HG03196 (cell line): ENCODE data around the gene PPP6R3.

Experiments used
- ATAC-seq: cut with Tn5 transposase; IDR thresholded peaks from one replicate; pipeline ENCODE4 v1.9.1; 2021; ENCODE audit not compliant: unreplicated experiment

The PPP6R3 gene, protein sequence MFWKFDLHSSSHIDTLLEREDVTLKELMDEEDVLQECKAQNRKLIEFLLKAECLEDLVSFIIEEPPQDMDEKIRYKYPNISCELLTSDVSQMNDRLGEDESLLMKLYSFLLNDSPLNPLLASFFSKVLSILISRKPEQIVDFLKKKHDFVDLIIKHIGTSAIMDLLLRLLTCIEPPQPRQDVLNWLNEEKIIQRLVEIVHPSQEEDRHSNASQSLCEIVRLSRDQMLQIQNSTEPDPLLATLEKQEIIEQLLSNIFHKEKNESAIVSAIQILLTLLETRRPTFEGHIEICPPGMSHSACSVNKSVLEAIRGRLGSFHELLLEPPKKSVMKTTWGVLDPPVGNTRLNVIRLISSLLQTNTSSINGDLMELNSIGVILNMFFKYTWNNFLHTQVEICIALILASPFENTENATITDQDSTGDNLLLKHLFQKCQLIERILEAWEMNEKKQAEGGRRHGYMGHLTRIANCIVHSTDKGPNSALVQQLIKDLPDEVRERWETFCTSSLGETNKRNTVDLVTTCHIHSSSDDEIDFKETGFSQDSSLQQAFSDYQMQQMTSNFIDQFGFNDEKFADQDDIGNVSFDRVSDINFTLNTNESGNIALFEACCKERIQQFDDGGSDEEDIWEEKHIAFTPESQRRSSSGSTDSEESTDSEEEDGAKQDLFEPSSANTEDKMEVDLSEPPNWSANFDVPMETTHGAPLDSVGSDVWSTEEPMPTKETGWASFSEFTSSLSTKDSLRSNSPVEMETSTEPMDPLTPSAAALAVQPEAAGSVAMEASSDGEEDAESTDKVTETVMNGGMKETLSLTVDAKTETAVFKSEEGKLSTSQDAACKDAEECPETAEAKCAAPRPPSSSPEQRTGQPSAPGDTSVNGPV

DNA sequence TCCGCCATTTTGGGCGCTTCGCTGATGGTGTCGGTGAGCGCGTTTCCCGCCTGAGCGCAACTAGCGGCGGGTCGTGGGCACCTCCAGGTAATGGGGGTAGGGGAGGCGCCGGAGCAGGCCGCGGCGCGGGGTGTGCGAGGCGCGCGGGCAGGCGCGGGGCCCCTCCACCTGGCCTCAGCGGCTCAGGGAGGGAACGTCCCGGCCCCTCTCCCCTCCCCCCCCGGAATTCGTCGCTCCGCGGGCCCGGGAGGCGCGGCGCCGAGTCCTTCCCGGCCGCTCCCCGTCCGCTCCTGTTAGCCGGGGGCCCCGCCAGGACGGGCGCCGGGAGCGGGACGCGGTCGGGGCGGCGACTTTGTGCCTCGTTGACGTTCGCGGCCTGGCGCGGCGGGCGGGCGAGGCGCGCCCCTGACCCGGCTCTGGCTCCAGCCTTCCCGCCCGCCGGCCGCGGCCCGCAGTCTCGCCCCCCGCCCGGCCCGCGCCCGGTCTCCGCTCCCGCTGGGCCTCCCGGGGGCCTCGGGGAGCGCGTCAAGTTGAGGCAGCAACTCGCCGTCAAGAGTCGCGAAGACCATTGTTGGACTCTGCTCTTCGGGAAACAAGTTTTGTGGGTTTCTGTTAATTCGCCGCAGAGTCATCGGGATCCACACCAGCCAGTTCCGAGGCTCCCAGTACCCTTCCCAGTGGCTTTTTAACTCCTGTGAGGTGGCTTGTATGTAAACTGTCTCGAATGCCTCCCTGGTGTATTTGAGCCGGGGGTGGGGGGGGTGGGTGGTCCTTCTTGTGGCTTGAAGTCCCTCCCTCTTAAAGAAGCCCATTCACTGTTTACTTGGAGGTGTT is at the start of gene PPP6R3:
Gene PPP6R3, plus strand, starts transcription at position 12 of the 834 bp plus-strand sequence. CDS start 76,913 bp downstream, outside the sequence.
- ATAC-seq: peak; percentile 11

DNA sequence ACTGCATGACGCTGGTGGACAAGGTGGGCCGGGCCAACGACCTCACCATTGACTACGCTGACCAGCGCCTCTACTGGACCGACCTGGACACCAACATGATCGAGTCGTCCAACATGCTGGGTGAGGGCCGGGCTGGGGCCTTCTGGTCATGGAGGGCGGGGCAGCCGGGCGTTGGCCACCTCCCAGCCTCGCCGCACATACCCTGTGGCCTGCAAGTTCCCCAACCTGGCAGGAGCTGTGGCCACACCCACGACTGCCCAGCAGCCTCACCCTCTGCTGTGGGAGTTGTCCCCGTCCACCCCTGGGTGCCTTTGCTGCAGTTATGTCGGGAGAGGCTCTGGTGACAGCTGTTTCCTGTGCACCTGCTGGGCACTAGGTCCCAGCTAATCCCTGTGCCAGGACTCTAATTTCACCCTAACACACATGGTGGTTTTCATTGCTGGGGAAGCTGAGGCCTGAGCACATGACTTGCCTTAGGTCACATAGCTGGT is 49.0 kb upstream of the PPP6R3 start:
- ATAC-seq: no peak

DNA sequence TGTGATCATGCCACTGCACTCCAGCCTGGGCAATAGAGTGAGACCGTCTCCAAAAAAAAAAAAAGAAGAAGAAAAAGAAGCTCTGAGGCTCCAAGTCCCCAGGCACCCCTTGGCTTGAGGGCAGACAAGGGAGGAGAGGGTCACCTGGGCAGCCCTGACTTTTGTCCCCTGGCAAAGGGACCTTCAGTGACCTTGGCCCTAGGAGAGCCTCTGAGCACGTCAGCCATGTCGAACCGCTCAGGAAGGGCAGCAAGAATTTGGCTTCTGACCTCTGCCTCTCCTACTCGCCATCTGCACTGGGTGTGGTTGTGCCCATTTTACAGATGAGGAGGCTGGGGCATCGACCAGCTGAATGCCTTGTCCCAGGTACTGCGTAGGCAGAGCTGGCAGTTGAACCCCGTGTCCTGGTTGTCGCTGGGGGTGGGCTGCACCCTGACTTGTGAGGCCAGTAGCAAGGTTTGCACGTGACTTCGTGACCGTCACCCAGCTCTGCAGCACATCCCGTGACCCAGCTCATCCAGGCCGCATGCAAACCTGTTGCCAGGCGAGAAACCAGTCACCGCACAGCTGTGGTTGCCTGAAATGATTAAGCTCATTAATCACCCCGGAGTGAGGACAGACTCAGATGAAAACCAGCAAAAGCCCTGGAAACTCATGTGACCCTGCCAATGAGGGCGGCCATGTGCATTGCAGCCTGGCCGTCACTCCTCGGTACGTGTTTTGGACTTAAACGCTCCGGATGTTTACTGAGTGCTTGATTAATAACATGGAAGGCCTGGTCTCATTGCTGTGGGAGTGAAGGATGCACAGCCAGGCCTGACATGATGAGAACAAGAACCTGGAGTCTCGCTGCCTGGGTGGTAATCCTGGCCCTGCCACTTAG is 47.7 kb upstream of the PPP6R3 start:
- ATAC-seq: no peak

DNA sequence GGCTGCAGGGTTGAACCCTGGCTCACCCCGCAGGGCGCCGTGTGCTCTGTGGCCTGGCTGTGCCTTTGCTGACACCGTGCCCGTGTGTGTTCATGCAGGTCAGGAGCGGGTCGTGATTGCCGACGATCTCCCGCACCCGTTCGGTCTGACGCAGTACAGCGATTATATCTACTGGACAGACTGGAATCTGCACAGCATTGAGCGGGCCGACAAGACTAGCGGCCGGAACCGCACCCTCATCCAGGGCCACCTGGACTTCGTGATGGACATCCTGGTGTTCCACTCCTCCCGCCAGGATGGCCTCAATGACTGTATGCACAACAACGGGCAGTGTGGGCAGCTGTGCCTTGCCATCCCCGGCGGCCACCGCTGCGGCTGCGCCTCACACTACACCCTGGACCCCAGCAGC is 47.0 kb upstream of the PPP6R3 start:
- ATAC-seq: no peak

DNA sequence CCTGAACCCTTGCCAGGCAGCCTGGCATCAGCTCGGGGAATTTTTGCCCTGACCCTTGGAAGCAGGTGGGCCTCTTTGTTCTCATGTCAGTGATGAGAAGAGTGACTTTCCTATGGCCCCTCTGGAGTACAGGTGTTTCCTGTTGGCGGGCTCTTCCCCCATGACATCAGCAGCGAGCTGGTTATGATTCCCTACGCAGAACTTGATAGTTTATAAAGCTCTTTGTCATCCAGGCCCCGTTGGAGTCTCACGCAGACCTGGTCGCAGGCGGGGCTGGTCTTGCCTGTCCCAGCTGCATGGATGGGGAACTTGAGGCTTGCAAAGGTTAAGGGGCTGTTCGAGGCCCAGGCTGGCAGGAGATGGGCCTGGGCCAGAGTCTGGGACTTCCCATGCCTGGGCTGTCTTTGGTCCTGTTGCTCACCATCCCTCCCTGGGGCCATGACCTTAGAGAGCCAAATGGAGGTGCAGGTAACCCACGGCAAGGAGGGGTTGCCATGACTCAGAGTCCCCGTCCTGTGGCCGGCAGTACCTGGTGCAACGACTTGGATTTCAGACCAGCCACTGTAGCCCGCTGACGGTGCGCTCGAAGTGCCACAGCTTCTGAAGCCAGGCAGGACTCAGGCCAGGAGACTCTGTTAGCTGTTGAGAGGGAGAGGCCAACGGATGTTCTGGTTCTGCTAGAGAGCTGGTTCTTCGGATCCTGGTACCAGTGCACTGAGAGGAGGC is 45.9 kb upstream of the PPP6R3 start:
- no peak for ATAC-seq

DNA sequence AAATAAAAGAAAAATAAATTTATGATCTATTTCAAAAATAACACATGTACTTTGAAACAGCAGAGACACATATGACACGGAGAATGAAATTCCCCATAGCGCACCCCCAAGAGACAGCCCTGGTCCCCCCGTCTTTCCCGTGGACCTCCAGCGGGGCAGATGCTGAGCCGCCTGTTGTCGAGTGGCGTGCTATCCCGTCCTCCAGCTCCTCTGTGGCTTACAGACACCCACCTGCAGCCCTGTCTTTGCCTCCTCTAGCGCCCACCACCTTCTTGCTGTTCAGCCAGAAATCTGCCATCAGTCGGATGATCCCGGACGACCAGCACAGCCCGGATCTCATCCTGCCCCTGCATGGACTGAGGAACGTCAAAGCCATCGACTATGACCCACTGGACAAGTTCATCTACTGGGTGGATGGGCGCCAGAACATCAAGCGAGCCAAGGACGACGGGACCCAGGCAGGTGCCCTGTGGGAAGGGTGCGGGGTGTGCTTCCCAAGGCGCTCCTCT is 44.4 kb upstream of the PPP6R3 start:
- ATAC-seq: no peak

DNA sequence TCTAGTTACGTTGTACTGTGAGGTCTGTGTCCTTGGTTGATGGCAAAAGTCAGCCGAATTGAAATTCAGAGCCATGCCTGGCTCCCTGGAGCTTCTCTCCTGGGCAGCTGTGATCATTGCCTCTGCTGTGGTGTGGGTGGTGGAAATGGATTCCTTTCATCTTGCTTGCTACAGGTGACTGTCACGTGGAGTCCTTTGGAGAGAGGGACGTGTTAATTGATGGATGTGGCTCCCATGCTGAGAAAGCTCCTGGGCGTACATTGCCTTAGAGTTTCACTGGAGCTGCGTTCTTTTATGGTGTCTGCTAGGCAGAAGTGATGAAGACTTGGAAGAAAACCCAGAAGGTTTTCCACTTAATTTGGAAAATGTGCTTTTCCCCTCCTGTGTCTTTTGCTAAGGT is 41.9 kb upstream of the PPP6R3 start:
- no peak for ATAC-seq

DNA sequence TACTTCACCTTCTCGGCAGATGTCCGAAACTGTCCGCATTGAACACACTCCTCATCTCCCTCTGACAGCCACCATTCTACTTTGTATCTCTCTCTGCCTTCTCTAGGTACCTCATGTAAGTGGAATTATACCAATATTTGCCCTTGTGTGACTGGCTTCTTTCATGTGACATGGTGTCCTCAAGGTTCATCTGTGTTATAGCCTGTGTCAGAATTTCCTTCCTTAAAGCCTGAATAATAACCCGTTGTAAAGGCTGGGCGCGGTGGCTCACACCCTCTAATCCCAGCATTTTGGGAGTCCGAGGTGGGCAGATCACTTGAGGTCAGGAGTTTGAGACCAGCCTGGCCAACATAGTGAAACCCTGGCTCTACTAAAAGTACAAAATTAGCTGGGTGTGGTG is 40.4 kb upstream of the PPP6R3 start:
- no peak for ATAC-seq

DNA sequence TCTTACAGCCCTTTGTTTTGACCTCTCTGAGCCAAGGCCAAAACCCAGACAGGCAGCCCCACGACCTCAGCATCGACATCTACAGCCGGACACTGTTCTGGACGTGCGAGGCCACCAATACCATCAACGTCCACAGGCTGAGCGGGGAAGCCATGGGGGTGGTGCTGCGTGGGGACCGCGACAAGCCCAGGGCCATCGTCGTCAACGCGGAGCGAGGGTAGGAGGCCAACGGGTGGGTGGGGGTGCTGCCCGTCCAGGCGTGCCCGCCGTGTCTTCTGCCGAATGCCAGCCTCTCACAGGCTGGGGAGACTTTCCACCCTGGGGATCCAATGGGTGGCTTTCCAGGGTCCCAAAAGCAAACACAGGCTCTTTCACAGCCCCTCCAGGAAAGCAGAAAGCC is 37.1 kb upstream of the PPP6R3 start:
- ATAC-seq: no peak

DNA sequence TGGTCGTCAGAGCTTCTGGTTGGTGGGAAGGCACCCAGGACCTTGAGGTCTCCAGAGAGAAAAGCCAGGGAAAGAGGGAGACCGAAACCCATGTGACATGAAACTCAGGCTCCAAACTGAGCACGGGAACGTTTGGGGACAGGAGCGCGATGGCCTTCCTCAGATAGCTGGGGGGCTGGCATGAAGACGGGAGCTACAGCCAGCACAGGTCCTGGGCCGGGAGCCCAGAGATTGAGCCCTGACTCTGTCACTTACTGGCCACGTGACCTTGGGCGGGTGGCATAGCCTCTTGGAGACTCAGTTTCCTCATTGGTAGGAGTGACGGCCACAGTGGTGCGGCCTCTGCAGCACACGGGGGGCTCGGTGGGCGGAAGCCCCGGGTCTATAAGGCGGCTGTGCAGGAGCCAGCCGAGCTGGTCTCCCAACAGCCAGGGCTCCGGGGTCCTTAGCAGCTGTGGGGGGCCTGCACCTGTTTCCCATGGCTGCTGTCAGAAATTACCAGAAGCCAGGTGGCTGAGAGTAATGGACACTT is 36.4 kb upstream of the PPP6R3 start:
- no peak for ATAC-seq

DNA sequence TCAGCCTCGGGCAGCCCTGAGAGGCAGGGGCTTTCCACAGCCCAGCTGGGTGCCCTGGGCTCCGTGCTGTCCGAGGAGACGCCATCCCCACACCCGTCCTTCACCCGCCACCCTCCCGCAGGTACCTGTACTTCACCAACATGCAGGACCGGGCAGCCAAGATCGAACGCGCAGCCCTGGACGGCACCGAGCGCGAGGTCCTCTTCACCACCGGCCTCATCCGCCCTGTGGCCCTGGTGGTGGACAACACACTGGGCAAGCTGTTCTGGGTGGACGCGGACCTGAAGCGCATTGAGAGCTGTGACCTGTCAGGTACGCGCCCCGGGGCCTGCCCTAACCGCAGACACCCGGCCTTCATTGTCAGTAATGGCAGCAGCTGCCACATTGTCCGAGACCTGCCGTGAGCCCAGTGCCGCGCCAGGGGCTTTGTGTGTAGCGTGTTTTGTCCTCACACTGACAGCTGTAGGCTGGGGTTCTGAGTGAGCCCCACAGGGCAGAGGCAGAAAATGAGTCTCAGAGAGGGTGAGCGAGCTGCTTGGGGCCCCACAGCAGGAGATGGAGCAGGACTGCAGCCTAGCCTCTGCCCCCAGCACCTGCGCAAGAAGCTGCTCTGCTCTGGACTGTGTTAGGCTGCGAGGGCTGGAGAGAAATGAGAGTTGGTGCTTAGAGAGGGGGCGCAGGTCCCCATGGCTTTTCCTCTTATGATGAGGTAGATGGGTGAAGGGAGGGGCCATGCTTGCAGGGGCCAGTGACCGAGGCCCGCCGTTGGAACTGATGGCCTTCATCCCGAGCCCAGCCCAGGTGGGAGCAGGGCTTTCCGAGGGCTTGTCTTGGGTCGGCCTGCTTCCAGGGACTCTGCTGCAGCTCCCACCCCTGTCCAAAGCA is 35.3 kb upstream of the PPP6R3 start:
- no peak for ATAC-seq

DNA sequence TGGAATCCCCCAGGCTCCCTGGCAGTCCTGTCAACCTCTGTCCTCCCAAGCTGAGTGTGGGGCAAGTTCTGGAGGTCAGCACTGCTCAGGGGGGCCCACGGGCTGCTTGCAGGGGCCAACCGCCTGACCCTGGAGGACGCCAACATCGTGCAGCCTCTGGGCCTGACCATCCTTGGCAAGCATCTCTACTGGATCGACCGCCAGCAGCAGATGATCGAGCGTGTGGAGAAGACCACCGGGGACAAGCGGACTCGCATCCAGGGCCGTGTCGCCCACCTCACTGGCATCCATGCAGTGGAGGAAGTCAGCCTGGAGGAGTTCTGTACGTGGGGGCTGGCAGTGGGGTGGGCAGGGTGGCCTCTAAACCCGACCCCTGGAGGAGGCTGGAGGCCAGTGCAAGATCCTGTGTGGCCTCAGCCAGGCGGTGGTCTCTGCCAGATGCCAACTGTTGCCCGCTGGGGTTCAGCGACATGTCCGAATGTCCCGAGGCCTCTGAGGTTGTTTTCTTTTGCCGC is 34.6 kb upstream of the PPP6R3 start:
- ATAC-seq: no peak

DNA sequence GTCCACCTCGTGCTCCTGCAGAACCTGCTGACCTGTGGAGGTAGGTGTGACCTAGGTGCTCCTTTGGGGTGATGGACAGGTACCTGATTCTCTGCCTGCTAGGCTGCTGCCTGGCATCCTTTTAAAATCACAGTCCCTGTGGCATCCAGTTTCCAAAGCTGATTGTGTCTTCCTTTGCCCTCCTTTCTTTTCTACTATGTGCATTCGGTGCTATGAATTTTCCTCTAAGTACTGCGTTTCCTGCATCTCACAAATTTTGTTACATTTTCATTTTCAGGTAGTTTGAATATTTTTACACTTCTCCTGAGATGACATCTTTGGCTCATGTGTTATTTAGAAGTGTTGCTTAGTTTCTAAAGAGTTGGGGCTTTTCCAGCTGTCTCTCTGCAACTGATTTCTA is 30.9 kb upstream of the PPP6R3 start:
- ATAC-seq: no peak

DNA sequence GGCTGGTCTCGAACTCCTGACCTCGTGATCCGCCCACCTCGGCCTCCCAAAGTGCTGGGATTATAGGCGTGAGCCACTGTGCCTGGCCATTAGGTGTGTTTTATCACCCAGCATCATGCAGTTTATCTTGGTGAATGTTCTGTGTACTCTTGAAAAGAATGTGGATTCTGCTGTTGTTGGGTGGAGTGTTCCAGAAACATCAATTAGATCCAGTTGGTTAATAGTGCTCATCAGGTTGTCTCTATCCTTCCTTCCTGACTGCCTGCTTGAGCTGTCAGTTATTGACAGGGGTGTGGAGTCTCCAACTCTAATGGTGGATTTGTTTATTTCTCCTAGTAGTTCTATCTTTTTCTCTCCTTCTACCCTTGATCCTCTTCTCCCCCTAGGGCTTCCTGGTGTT is 30.2 kb upstream of the PPP6R3 start:
- ATAC-seq: no peak

DNA sequence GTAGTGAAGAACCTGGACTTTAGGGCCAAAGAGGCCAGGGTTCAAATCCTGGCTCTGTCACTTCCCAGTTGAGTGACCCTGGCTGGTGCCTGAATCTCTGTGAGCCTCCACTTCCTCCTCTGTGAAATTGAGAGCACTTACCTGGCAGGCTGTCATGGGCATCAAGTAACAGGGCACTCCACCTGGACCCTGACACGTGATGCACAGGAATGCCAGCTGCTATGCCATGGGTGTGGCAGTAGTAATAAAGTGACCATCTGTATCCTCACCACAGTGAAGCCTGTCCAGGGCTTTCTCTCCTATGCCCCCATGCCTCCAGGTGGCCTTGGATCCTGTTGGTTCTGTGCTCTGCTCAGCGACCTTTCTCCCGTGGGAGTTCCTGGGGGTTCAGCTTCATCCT is 29.8 kb upstream of the PPP6R3 start:
- ATAC-seq: no peak

DNA sequence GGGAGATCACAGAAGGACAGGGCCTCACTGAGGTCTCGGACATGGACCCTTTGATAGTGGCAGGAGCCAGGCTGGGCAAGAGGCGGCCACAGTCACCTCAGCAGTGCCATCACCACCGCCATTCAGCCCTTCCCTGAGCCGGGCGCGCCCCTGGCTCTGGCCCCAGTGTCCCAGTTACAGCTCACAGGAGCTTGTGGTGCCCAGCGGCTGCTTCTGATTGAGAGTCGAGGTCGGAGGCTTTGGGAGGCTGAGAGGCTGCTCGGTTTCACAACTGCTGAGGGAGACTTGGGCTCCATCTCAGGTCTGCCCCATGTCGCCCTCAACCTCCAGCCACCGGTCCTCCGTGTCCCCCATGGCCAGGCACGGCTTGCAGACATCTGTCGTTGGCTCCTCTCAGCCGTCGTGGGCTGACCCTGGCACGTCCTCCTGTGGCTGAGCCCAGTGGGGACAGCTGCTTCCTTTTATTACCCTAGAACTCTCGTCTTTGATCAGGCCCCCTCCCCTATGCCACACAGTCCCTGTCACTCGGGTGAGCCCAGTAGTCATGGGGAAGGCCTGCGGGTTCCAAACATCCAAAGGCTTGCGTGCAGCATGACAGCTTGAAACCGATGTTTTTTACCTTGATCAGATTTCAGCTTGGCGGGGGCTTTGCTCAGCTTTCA is 28.4 kb upstream of the PPP6R3 start:
- no peak for ATAC-seq

DNA sequence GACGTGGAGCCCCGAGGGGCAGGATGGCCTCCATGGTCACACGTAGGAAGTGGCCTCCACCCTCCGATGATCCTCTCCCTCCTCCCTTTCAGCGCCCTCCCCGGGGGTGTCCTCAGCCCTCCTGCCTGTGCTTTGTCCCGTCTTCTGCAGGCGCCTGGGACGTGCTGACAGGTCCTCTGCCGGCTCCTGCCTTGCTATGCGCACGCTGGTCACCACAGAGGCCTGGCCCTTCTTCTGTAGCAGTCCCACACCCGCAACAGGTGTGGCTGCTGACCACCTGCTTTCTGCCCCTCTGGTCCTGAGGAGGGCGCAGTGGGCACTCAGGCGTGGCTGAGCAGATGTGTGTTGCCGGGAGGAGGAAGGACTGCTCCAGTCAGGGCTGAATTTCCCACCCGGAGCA is 27.7 kb upstream of the PPP6R3 start:
- ATAC-seq: no peak
